Keratinocyte (primary cell): ENCODE data around the gene FKBP1A. TPM values are rescaled to one million over a fixed set of nuclear protein-coding genes. Genes with fewer than 3 reads are reported as not detected.
A peak's percentile ranks its signal among the peaks of the same experiment; 100 is the strongest.
"Not testable (repeated sequence)": the region's sequence is repeated elsewhere in the genome, so short reads cannot be mapped to it uniquely, and the experiment has no call there.

Source experiments
- DNase-seq: peaks from one replicate; pipeline ENCODE4 v3.0.0-alpha.2; 2011; ENCODE audit warnings: low read depth, missing footprints, low spot score
- FAIRE-seq: peaks from 2 replicates; lab custom pipeline; 2011; peaks lifted over from hg19 to GRCh38; lab: Jason Lieb, UNC
- H2AFZ ChIP-seq: 2 replicates; pipeline ENCODE4 v1.6.0; 2012; ENCODE audit warnings: low read length, control low read depth, inconsistent platforms; ENCODE audit not compliant: control insufficient read depth
- H3K27ac ChIP-seq: 2 replicates; pipeline ENCODE4 v1.5.1; 2011; ENCODE audit warnings: low read length; ENCODE audit not compliant: control insufficient read depth, insufficient read depth
- H3K27me3 ChIP-seq: 3 replicates; pipeline ENCODE4 v1.6.0; 2011; ENCODE audit warnings: low read length; ENCODE audit not compliant: control insufficient read depth, insufficient read depth; ENCODE audit errors: extremely low read depth
- H3K36me3 ChIP-seq, 2 experiments: 2 replicates in 1 of 2; 3 replicates in 1 of 2; pipeline ENCODE4 v1.5.1; 2011; ENCODE audit warnings: low read length in 2 of 2, mild to moderate bottlenecking in 1 of 2; ENCODE audit not compliant: control insufficient read depth in 2 of 2, insufficient read depth in 2 of 2; ENCODE audit errors: extremely low read depth in 1 of 2
- H3K4me1 ChIP-seq: 3 replicates; pipeline ENCODE4 v1.5.1; 2011; ENCODE audit warnings: low read length; ENCODE audit not compliant: control insufficient read depth, insufficient read depth; ENCODE audit errors: extremely low read depth
- H3K4me2 ChIP-seq: 3 replicates; pipeline ENCODE4 v1.6.0; 2011; ENCODE audit warnings: low read depth, low read length; ENCODE audit not compliant: control insufficient read depth, insufficient read depth; ENCODE audit errors: extremely low read depth
- H3K4me3 ChIP-seq, 3 experiments: fragments of 200-600 bp in 1 of 3; sonication (generic) in 1 of 3; 2 replicates in 2 of 3; 3 replicates in 1 of 3; pipeline ENCODE4 v1.5.1; 2011 to 2016; ENCODE audit warnings: low read length in 3 of 3, mild to moderate bottlenecking in 3 of 3, control low read depth in 2 of 3, inconsistent platforms in 1 of 3, low read depth in 1 of 3, mixed read lengths in 1 of 3, mixed run types in 1 of 3, moderate library complexity in 1 of 3; ENCODE audit not compliant: control insufficient read depth in 2 of 3, insufficient read depth in 2 of 3; ENCODE audit errors: extremely low read depth in 1 of 3
- H3K79me2 ChIP-seq: 2 replicates; pipeline ENCODE4 v1.6.0; 2012; ENCODE audit warnings: low read length; ENCODE audit not compliant: control insufficient read depth, insufficient read depth
- H3K9ac ChIP-seq: 3 replicates; pipeline ENCODE4 v1.6.0; 2011; ENCODE audit warnings: low read length; ENCODE audit not compliant: control insufficient read depth, insufficient read depth; ENCODE audit errors: extremely low read depth
- H3K9me1 ChIP-seq: 3 replicates; pipeline ENCODE4 v1.6.0; 2011; ENCODE audit warnings: low read length; ENCODE audit not compliant: control insufficient read depth, insufficient read depth; ENCODE audit errors: extremely low read depth
- H3K9me3 ChIP-seq: 2 replicates; pipeline ENCODE4 v1.5.1; 2012; ENCODE audit warnings: low read depth, low read length; ENCODE audit not compliant: control insufficient read depth
- H4K20me1 ChIP-seq: 3 replicates; pipeline ENCODE4 v1.6.0; 2011; ENCODE audit warnings: low read length; ENCODE audit not compliant: control insufficient read depth, insufficient read depth; ENCODE audit errors: extremely low read depth
- EZH2 ChIP-seq: IDR thresholded peaks from one replicate; pipeline ENCODE4 v1.6.1; 2012; ENCODE audit warnings: inconsistent platforms, mild to moderate bottlenecking, low read length, moderate library complexity
- dilution Hi-C: fragments of 300-500 bp; cut with MboI; formaldehyde crosslinking; loops from one replicate; pipeline ENCODE4 v1.7.0; 2020; ENCODE audit warnings: low sequenced_read_pairs; ENCODE audit not compliant: extremely low pct_ligation_motif_present
- polyA plus RNA-seq, 5 experiments: library from polyadenylated mRNA; depleted of rRNA in 3 of 5; stranded (reverse) in 3 of 5; stranded (forward) in 1 of 5; unstranded in 1 of 5; fragments of >200 nt; gene quantifications; 1 replicate in 1 of 5; 2 replicates in 3 of 5; 3 replicates in 1 of 5; pipeline versions ENCODE4 v1.2.1 to v1.2.3, GENCODE V29; 2011 to 2012; ENCODE audit warnings: missing spikeins in 2 of 5, low read depth in 1 of 5, low replicate concordance in 1 of 5
- TF ChIP-seq, protein P1 (sequence below), 3 experiments: IDR thresholded peaks in 1 of 3; conservative IDR thresholded peaks in 1 of 3; optimal IDR thresholded peaks in 1 of 3; 2 replicates in 2 of 3; 3 replicates in 1 of 3; pipeline versions ENCODE3 to v1.5.1; 2011; ENCODE audit warnings: low read length in 3 of 3, mild to moderate bottlenecking in 3 of 3, moderate library complexity in 2 of 3, control low read depth in 1 of 3, inconsistent platforms in 1 of 3; ENCODE audit not compliant: insufficient read depth in 2 of 3; ENCODE audit errors: extremely low read depth in 1 of 3

FKBP1A gene
- polyA plus RNA-seq, 1 donor (not counting 4 experiments of a cell fraction or from before 2014, with no cell fraction given) = 1,010 TPM

DNA sequence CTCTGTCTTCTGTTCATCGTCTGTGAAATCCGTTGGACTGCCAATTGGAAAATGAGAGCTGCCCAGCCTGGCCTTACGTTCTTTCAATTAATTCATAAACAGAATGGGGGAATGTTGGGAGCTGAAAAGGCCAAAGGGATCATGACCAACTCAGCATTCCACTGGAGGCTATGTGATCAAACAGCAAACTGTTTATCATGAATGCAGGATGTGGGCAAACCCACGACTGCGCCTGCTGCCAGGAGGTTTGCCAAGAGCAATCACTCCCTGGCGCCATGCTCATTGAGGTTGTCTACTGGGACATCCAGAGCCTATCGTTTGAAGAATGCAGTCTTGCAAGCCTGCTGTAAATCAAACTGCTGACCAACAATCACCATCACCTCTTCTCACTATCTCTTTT, 9.3 kb upstream of the FKBP1A start:
- FAIRE-seq (no peak), DNase-seq (no peak)
- no peaks in the 10 kb centered on the region for H3K27me3 ChIP-seq
- H3K9me3 ChIP-seq = peaks cover 4% of the 10 kb centered on the region
- H3K4me2 ChIP-seq = peak overlapping the region; percentile 6
- no peaks in the 10 kb centered on the region for H3K9me1 ChIP-seq
- dilution Hi-C loops = no loop called here
- no peak for TF ChIP-seq EZH2
- TF ChIP-seq, protein P1, sequence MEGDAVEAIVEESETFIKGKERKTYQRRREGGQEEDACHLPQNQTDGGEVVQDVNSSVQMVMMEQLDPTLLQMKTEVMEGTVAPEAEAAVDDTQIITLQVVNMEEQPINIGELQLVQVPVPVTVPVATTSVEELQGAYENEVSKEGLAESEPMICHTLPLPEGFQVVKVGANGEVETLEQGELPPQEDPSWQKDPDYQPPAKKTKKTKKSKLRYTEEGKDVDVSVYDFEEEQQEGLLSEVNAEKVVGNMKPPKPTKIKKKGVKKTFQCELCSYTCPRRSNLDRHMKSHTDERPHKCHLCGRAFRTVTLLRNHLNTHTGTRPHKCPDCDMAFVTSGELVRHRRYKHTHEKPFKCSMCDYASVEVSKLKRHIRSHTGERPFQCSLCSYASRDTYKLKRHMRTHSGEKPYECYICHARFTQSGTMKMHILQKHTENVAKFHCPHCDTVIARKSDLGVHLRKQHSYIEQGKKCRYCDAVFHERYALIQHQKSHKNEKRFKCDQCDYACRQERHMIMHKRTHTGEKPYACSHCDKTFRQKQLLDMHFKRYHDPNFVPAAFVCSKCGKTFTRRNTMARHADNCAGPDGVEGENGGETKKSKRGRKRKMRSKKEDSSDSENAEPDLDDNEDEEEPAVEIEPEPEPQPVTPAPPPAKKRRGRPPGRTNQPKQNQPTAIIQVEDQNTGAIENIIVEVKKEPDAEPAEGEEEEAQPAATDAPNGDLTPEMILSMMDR (optimal IDR thresholded peaks at IDR 0.05 in 1 of 3, IDR thresholded peaks at IDR 0.05 in 1 of 3, conservative IDR thresholded peaks at IDR 0.05 in 1 of 3; ENCODE audit: extremely low read depth in 1 of 3, insufficient read depth in 2 of 3, low read length in 3 of 3) = no peak
- no peak overlapping the region for H2AFZ ChIP-seq
- no peak overlapping the region for H3K9ac ChIP-seq
- no peaks in the 10 kb centered on the region for H3K79me2 ChIP-seq
- H3K36me3 ChIP-seq = no peaks in the 10 kb centered on the region
- H3K27ac ChIP-seq = no peak overlapping the region
- no peak overlapping the region for H3K4me3 ChIP-seq
- no peaks in the 10 kb centered on the region for H4K20me1 ChIP-seq
- peaks cover 34% of the 10 kb centered on the region for H3K4me1 ChIP-seq

DNA sequence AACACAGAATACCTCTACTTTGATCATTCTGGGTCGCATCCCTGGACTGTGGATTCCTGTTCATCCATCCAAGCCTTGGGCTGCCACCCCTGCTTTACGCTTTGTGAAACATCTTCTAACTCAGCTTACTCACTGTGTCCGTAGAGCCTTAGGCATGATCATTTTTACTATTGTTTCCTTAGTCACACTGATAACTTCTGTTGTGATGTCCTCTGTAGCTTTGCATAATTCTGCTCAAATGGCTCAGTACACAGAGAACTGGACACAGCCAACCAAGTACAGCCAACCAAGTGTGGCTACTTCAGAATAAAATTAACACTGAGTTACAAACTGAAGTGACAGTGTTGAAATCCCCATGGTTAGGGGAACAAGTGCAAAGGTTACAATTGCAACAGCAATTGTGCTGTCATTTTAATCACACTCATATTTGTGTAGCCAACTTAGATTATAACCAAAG, 8.6 kb upstream of the FKBP1A start:
- Histone ChIP-seq H3K4me1 (peaks cover 35% of the 10 kb centered on the region), H3K9ac (no peak overlapping the region), H3K27me3 (no peaks in the 10 kb centered on the region), H3K27ac (peak overlapping the region; percentile 89), H3K4me2 (no peak overlapping the region), H4K20me1 (no peaks in the 10 kb centered on the region), H3K4me3 (no peak overlapping the region), H3K9me3 (peaks cover 4% of the 10 kb centered on the region), H3K9me1 (no peaks in the 10 kb centered on the region), H3K79me2 (no peaks in the 10 kb centered on the region), H3K36me3 (no peaks in the 10 kb centered on the region), H2AFZ (no peak overlapping the region)
- FAIRE-seq = no peak
- TF ChIP-seq, protein P1 (optimal IDR thresholded peaks at IDR 0.05 in 1 of 3, IDR thresholded peaks at IDR 0.05 in 1 of 3, conservative IDR thresholded peaks at IDR 0.05 in 1 of 3; ENCODE audit: extremely low read depth in 1 of 3, insufficient read depth in 2 of 3, low read length in 3 of 3) = no peak
- no peak for TF ChIP-seq EZH2
- dilution Hi-C loops = no loop called here
- DNase-seq = no peak

DNA sequence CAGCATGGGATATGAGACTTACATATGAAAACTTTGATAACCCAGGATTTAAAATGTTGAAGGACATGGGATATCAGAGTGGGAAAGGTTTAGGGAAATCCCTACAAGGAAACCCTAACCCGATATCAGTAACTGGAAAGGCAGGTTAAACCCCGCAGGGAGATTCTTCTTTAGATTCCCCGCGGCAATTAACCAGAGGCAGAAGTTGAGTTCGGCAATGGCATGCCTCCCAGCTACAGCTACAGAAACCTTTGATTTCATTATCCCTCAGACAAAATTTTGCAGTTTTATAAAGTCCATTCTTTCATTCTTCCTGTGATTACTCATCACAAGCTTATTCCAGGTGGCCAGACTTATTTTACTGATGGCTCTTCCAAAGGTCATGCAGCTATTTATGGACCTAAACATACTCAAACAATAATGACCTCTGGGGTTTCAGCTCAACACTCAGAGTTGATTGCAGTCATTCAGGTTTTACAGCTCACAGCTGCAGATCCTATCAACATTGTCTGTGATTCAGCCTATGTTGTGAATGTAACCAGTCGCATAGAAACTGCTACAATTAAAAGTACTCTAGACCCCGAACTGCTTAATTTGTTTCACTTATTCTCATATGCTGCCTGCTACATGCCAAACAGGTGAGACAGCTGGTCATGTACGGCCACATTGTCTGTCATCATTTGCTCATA, 7.0 kb upstream of the FKBP1A start:
- peak; percentile 81 for FAIRE-seq
- H3K9me1 ChIP-seq, H3K27me3 ChIP-seq, H3K36me3 ChIP-seq, DNase-seq, H3K9me3 ChIP-seq, H2AFZ ChIP-seq, H3K79me2 ChIP-seq, H4K20me1 ChIP-seq, dilution Hi-C loops: not testable (repeated sequence)
- Histone ChIP-seq H3K4me1 (peaks cover 41% of the 10 kb centered on the region), H3K9ac (peak overlapping the region; percentile 67), H3K27ac (peak overlapping the region; percentile 89), H3K4me3 (peak overlapping the region in 1 of 3 experiments; percentile 38), H3K4me2 (peak overlapping the region; percentile 81)

DNA sequence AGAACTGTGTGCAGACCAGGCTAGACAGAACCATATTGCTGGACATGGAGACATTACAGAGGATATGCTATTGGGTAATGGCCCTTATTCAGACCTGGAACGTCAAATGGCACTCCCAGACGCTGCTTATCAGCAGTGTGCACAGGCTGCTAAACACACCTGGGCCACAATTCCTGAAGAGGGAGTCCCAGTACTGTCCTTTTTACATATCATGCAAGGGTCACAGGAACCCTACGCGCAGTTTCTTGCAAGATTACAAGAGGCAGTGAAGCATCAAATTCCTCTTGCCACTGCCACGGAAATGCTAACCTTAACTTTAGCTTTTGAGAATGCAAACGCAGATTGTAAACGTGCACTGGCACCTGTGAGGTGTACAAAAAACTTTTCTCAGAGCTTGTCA, 5.3 kb upstream of the FKBP1A start:
- peaks cover 50% of the 10 kb centered on the region for H3K4me1 ChIP-seq
- H4K20me1 ChIP-seq, H3K9me1 ChIP-seq, H3K4me2 ChIP-seq, dilution Hi-C loops, DNase-seq, H3K9me3 ChIP-seq, H3K27ac ChIP-seq, H3K36me3 ChIP-seq, H3K79me2 ChIP-seq, H2AFZ ChIP-seq, FAIRE-seq, H3K9ac ChIP-seq, H3K27me3 ChIP-seq, H3K4me3 ChIP-seq: not testable (repeated sequence)
